ENCODE measurements around the gene CELF6.
A peak's percentile ranks its signal among the peaks of the same experiment; 100 is the strongest.

CELF6 gene

GRCh38 chr15:72288796-72289596 lies 31.0 kb downstream of the CELF6 start:
- Histone ChIP-seq H3K4me3 (ENCODE audit: low read length) (no peak overlapping the region), H3K9me2 (replicated peaks; ENCODE audit: insufficient read depth, low read length) (no peaks in the 10 kb centered on the region), H3K9ac (ENCODE audit: low read length) (no peak overlapping the region), H3K4me1 (ENCODE audit: low read length) (no peaks in the 10 kb centered on the region), H4K20me1 (ENCODE audit: insufficient read depth, low read length) (no peaks in the 10 kb centered on the region), H3K4me2 (ENCODE audit: low read depth, low read length) (no peak overlapping the region), H3K36me3 (replicated peaks; ENCODE audit: insufficient read depth, low read length) (no peaks in the 10 kb centered on the region), H3K27ac (ENCODE audit: low read length) (no peak overlapping the region), H3F3A (ENCODE audit: insufficient read depth, low read length) (no peaks in the 10 kb centered on the region), H3K79me2 (ENCODE audit: low read length) (no peaks in the 10 kb centered on the region), H2AFZ (ENCODE audit: low read length) (no peak overlapping the region), H3K9me3 (replicated peaks; ENCODE audit: insufficient read depth, low read length) (no peaks in the 10 kb centered on the region), H3K27me3 (replicated peaks; ENCODE audit: insufficient read depth, low read length) (no peaks in the 10 kb centered on the region)
- no peak for TF ChIP-seq EZH2 (optimal IDR thresholded peaks at IDR 0.05; ENCODE audit: low read depth, low read length)
- no peak for TF ChIP-seq CTCF (IDR thresholded peaks at IDR 0.05; ENCODE audit: low read length)
- TF ChIP-seq EZH2phosphoT487 (IDR thresholded peaks at IDR 0.05; ENCODE audit: low read length) = no peak
- no peak for DNase-seq

DNA sequence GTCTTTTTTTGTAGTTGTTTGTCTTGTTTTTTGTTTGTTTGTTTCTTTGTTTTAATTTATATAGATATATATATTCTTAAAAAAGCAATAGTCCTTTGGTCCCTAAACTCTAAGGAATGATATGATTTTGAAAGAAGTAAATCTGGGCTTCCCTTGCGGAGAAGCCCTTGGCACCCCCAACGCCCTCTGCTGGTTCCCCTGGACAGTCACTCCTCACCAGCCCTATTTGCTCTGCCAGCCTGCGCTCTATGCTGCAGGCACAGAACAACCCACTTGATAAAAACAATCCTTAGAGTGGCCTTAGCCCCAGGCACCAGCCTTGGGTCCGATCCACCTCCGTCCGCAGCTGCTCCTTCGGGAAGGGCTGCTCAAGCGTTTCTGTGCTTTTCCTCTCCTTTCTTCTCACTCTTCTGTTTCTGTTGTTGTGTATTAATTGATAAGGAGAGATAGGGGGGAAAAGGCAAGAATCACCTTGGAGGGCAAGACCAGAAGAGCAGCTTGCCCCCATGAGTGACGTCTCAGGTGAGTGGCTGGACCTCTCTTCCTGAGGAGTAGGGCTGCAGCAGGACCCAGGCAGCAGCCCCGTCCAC lies 33.9 kb downstream of the CELF6 start:
- Histone ChIP-seq H3K36me3 (replicated peaks; ENCODE audit: insufficient read depth, low read length) (no peaks in the 10 kb centered on the region), H3K4me3 (ENCODE audit: low read length) (no peak overlapping the region), H3F3A (ENCODE audit: insufficient read depth, low read length) (no peaks in the 10 kb centered on the region), H2AFZ (ENCODE audit: low read length) (no peak overlapping the region), H3K4me1 (ENCODE audit: low read length) (no peaks in the 10 kb centered on the region), H3K9me2 (replicated peaks; ENCODE audit: insufficient read depth, low read length) (no peaks in the 10 kb centered on the region), H3K27me3 (replicated peaks; ENCODE audit: insufficient read depth, low read length) (no peaks in the 10 kb centered on the region), H3K79me2 (ENCODE audit: low read length) (no peaks in the 10 kb centered on the region), H3K4me2 (ENCODE audit: low read depth, low read length) (no peak overlapping the region), H3K9ac (ENCODE audit: low read length) (no peak overlapping the region), H4K20me1 (ENCODE audit: insufficient read depth, low read length) (no peaks in the 10 kb centered on the region), H3K27ac (ENCODE audit: low read length) (no peak overlapping the region), H3K9me3 (replicated peaks; ENCODE audit: insufficient read depth, low read length) (no peaks in the 10 kb centered on the region)
- DNase-seq = peak; percentile 10
- TF ChIP-seq EZH2phosphoT487 (IDR thresholded peaks at IDR 0.05; ENCODE audit: low read length) (no peak), EZH2 (optimal IDR thresholded peaks at IDR 0.05; ENCODE audit: low read depth, low read length) (no peak), CTCF (IDR thresholded peaks at IDR 0.05; ENCODE audit: low read length) (peak; percentile 36)

- no peak overlapping the region for H3K9ac ChIP-seq (ENCODE audit: low read length)
- TF ChIP-seq EZH2 (optimal IDR thresholded peaks at IDR 0.05; ENCODE audit: low read depth, low read length) = no peak
- no peak for TF ChIP-seq CTCF (IDR thresholded peaks at IDR 0.05; ENCODE audit: low read length)
- no peak for TF ChIP-seq EZH2phosphoT487 (IDR thresholded peaks at IDR 0.05; ENCODE audit: low read length)
- H3F3A ChIP-seq (ENCODE audit: insufficient read depth, low read length) = no peaks in the 10 kb centered on the region
- H3K27me3 ChIP-seq (replicated peaks; ENCODE audit: insufficient read depth, low read length) = no peaks in the 10 kb centered on the region
- DNase-seq = no peak
- H3K9me2 ChIP-seq (replicated peaks; ENCODE audit: insufficient read depth, low read length) = no peaks in the 10 kb centered on the region
- H4K20me1 ChIP-seq (ENCODE audit: insufficient read depth, low read length) = no peaks in the 10 kb centered on the region
- no peak overlapping the region for H3K4me2 ChIP-seq (ENCODE audit: low read depth, low read length)
- no peak overlapping the region for H3K4me3 ChIP-seq (ENCODE audit: low read length)
- H3K36me3 ChIP-seq (replicated peaks; ENCODE audit: insufficient read depth, low read length) = no peaks in the 10 kb centered on the region
- no peak overlapping the region for H2AFZ ChIP-seq (ENCODE audit: low read length)
- H3K9me3 ChIP-seq (replicated peaks; ENCODE audit: insufficient read depth, low read length) = no peaks in the 10 kb centered on the region
- H3K4me1 ChIP-seq (ENCODE audit: low read length) = no peaks in the 10 kb centered on the region
- no peak overlapping the region for H3K27ac ChIP-seq (ENCODE audit: low read length)
- no peaks in the 10 kb centered on the region for H3K79me2 ChIP-seq (ENCODE audit: low read length)
Observed at GRCh38 chr15:72285402-72285801, 34.6 kb downstream of the CELF6 start.

All from MM.1S (cell line).